ENCODE data around the gene B4GALT4.
"Not testable (repeated sequence)": the region's sequence is repeated elsewhere in the genome, so short reads cannot be mapped to it uniquely, and the experiment has no call there.

B4GALT4 gene

GRCh38 chr3:119194237-119195150 lies 46.2 kb downstream of the B4GALT4 start:
- no peak for DNase-seq

DNA sequence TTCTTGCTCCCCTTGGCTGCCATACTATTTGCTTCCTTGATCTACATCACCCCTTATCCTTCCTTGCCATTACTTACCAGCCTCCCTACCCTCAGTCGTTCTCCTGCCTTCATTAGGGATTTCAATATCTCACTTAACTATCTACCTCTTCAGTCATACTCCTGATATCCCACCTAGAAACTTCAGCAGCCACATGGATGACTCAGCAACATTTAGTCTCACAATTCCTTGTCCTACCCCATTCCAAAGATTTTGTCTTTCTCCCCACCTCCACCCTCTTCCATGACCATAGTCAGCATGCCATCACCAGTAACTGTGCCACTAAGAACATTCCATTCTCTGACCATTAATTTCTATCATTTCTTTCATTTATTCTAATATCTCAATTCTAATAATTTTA lies 48.9 kb downstream of the B4GALT4 start:
- DNase-seq, result no peak

DNA sequence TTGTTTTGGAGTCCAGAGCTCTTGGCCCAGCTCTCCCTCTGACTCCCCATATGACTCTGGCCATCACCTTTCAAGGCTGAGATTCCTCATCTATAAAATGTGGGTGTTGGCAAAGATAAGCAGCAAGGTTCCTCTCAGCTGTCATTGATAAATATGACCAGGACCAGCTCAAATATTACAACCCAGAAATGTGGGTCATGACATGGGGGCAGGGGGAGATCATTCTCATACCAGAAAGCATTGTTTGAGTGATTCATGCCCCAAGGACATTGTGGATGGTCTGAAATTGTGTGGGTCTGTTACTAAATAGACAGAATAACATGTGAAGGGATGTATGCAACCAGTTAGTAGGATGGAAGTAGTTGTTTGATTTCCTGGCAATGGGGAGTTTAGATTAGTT lies 53.4 kb downstream of the B4GALT4 start:
- DNase-seq, result no peak

- no peak for DNase-seq
Measured at GRCh38 chr3:119184796-119185570, 55.7 kb downstream of the B4GALT4 start.

- no peak for DNase-seq
Measured at GRCh38 chr3:119184111-119184510, 56.6 kb downstream of the B4GALT4 start.

DNA sequence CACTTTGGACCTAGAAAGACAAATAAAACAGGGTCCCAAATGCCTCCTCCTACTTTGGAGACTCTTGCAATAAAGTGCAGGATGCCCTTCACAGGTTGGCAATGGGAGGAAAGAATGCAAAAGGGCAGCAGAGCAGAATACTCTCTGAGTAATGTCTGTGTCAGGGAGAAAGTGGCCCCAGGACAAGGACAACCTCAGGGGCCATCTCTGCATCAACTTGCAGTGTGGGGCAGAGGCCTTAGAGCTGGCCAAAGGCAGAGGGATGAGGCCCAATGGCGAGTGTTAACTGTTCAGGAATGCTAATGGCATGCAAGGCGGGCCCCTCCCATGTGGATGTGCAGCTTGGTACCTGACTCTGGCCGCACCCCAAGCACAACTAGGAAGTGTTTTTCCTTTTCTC lies 58.9 kb downstream of the B4GALT4 start:
- no peak for DNase-seq

- no peak for DNase-seq
Measured at GRCh38 chr3:119177321-119177720, 63.4 kb downstream of the B4GALT4 start.

- DNase-seq, result no peak
Measured at GRCh38 chr3:119176778-119177177, 63.9 kb downstream of the B4GALT4 start.

DNA sequence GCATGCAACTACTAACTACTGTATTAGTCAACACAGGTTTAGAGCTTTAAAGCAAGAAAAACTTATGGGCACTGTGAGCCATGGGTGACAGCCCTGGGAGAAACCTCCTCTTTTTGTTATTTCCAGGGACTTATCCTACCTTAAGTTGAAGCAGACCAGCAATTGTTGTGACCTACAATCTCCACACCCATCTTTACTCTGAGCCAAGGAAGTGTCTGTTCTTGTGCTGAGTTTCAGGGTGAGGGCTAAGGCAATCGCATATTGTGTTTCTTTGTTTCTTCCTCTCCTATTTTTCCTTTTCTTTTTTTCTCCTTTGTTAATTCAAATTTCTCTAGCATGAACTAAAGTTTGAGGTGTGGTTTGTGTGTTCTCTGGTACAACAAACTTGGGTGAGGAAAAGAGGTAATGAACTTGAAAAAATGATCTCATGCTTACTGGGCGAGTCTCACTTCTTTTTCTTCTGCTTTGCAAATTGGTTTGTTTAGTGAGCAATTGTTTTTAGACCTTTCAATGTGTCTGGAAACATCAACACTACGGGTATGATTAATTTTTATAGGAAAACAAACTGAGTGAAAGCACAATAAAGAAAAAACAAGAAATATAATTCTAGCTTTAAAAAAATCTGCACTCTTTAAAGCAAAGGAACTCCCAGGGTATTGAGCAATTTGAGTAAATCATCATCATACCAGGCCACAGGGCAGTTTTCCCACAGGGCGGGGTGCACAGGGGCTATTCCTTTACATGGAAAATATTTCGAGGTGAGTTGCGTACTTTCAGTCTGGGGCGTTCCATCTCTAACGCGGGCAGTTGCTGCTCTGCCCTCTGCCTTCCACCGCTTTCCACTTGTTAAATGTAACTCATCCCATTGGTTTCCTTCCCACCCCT lies 64.6 kb downstream of the B4GALT4 start:
- no peak for DNase-seq

DNA sequence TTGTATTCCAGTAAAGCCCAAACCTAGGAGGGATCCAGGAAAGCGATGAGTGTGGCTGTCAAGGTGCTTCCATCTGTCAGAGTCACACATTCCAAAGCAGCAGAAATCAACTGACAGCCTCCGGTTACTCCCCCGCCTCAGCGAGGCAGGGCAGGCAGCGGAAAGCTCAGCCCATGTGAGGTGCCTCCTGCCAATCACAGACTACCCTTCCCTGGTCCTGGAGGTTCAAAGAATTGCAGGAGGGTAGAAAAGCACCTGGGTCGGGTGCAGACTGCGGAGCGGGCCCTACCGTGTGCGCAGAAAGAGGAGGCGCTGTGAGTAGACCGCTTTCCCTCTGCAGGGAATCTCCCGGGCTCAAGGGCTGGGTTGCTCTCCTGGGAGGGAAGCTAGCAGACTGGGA lies 67.4 kb downstream of the B4GALT4 start, which contains the start of gene UPK1B:
Gene UPK1B (plus strand): TSS at position 274 of the 400 bp plus-strand sequence. CDS start 13,144 bp downstream, outside the sequence.
- DNase-seq, result no peak

DNA sequence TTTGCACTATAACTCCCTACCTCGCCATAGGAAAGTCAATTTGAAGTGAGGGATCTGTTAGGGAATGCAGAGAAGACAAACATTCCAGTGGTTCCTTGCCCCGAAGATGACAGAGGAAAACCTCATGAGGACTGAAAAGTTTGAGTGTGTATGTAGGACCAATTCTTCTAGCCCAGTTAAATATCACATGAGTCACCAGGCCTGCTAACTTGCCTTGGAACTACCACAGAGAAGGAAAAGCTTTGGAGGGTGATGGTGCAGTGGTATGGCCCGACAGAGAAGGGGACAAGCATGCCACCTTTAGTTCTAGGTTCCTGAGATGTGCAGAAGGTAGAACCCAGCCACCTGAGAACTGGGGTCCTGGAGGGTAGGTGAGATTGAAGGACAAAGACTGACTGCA lies 69.9 kb downstream of the B4GALT4 start:
- no peak for DNase-seq

GRCh38 chr3:119164745-119165144 lies 75.9 kb downstream of the B4GALT4 start:
- DNase-seq, result not testable (repeated sequence)

Measured in NCI-H146 (cell line).